HG03175 (cell line): ENCODE measurements around the gene STOML1.
"Not testable (repeated sequence)": the region's sequence is repeated elsewhere in the genome, so short reads cannot be mapped to it uniquely, and the experiment has no call there.

Source experiments
- ATAC-seq: cut with Tn5 transposase; IDR thresholded peaks from one replicate; pipeline ENCODE4 v1.9.1; 2021; ENCODE audit warnings: mild to moderate bottlenecking, moderate library complexity; ENCODE audit not compliant: unreplicated experiment

STOML1 gene

GRCh38 chr15:73948982-73949381 is 43.1 kb downstream of the STOML1 start:
- no peak for ATAC-seq

GRCh38 chr15:73948396-73948795 is 43.7 kb downstream of the STOML1 start:
- no peak for ATAC-seq

GRCh38 chr15:73947651-73948050 is 44.4 kb downstream of the STOML1 start:
- ATAC-seq, result no peak

GRCh38 chr15:73946795-73947370 is 45.2 kb downstream of the STOML1 start:
- ATAC-seq, result no peak

GRCh38 chr15:73946046-73946721 is 45.9 kb downstream of the STOML1 start:
- ATAC-seq, result no peak

GRCh38 chr15:73945130-73945508 is 47.0 kb downstream of the STOML1 start:
- ATAC-seq, result no peak

- no peak for ATAC-seq
Measured at GRCh38 chr15:73944161-73945129, 47.6 kb downstream of the STOML1 start.

- ATAC-seq, result no peak
Measured at GRCh38 chr15:73942751-73943270, 49.3 kb downstream of the STOML1 start.

- no peak for ATAC-seq
Measured at GRCh38 chr15:73941871-73942635, 50.0 kb downstream of the STOML1 start.

GRCh38 chr15:73941449-73941848 is 50.6 kb downstream of the STOML1 start:
- no peak for ATAC-seq

GRCh38 chr15:73941044-73941443 is 51.1 kb downstream of the STOML1 start:
- ATAC-seq, result no peak

- no peak for ATAC-seq
Measured at GRCh38 chr15:73940061-73940981, 51.8 kb downstream of the STOML1 start.

GRCh38 chr15:73939138-73939537 is 53.0 kb downstream of the STOML1 start:
- ATAC-seq, result no peak

- ATAC-seq, result not testable (repeated sequence)
Measured at GRCh38 chr15:73938516-73938915, 53.6 kb downstream of the STOML1 start.

- ATAC-seq, result no peak
Measured at GRCh38 chr15:73937726-73938125, 54.4 kb downstream of the STOML1 start.

- ATAC-seq, result no peak
Measured at GRCh38 chr15:73937296-73937695, 54.8 kb downstream of the STOML1 start.

- ATAC-seq, result no peak
Measured at GRCh38 chr15:73936588-73937290, 55.4 kb downstream of the STOML1 start.

GRCh38 chr15:73936181-73936580 is 55.9 kb downstream of the STOML1 start:
- ATAC-seq, result no peak

- ATAC-seq, result no peak
Measured at GRCh38 chr15:73935547-73935946, 56.5 kb downstream of the STOML1 start.
